ENCODE results near the gene PARN.
"Not testable (repeated sequence)": the region's sequence is repeated elsewhere in the genome, so short reads cannot be mapped to it uniquely, and the experiment has no call there.

PARN gene

DNA sequence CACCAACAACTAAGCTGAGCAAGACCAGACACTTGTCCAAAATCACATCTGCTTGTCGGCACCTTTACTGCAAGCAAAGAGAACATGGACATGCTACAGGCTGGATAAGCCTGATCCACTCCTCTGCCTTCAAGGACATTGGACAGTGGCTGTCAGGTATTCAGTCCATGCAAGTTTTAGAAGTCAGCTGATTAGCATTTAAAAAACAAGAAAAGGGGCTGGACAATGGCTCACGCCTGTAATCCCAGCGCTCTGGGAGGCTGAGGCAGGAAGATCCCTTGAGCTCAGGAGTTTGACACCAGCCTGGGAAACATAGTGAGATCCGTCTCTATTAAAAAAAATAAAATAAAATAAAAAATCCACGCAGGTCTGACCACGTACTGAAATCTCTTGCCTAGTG is 20.3 kb downstream of the PARN start:
- Mint-ChIP-seq H3K36me3 (ENCODE audit: low read depth) (peaks cover 62% of the 10 kb centered on the region), H3K4me3 (no peak overlapping the region), H3K27ac (no peak overlapping the region), H3K9me3 (no peaks in the 10 kb centered on the region), H3K4me1 (ENCODE audit: low read depth) (no peaks in the 10 kb centered on the region), H3K27me3 (no peaks in the 10 kb centered on the region)

DNA sequence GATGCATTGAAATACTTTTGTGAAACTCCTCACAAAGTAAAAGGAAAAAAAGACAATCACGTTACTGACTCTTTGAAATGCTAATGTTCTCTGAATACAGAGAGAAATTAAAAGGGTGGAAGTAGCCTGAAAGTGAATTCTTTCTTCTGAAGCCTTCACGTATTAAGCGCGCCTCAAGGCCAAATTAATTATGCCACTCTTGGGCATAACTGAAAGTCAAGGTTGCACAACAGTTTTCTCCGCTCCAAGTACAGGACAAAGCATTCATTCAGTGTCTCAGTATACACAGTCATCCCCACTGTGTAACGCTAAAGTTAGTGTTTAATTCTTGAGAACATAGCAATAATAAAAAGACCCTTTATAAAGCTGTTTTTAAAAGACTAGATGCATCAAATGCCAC is 21.5 kb downstream of the PARN start:
- Mint-ChIP-seq H3K36me3 (ENCODE audit: low read depth) (peaks cover 60% of the 10 kb centered on the region), H3K27me3 (no peaks in the 10 kb centered on the region), H3K4me1 (ENCODE audit: low read depth) (no peaks in the 10 kb centered on the region), H3K9me3 (no peaks in the 10 kb centered on the region), H3K27ac (no peak overlapping the region), H3K4me3 (no peak overlapping the region)

DNA sequence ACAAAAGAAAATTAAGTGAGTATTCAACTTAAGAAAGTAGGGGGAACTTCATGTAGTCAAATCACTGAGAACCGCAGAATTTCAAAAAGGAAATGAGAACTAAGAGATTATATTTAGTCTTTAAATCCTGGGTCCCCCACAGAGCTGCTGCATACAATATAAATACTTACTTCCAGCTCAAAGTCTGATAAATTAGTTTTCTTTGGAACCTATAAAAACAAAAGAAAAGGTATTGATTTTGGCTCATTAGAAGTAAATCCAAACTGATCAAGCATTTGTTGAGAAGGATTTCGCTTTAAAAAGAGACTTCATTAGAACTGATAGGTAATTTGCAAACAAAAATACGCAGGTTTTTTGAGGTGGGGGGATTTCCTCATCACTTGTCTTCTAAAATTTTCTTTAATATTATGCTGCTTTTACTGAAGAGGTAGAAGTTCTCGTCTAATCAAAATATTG is 21.9 kb downstream of the PARN start:
- H3K4me1 Mint-ChIP-seq (ENCODE audit: low read depth), result no peaks in the 10 kb centered on the region
- H3K9me3 Mint-ChIP-seq, result no peaks in the 10 kb centered on the region
- no peaks in the 10 kb centered on the region for H3K27me3 Mint-ChIP-seq
- peaks cover 60% of the 10 kb centered on the region for H3K36me3 Mint-ChIP-seq (ENCODE audit: low read depth)
- no peak overlapping the region for H3K4me3 Mint-ChIP-seq
- H3K27ac Mint-ChIP-seq, result no peak overlapping the region

DNA sequence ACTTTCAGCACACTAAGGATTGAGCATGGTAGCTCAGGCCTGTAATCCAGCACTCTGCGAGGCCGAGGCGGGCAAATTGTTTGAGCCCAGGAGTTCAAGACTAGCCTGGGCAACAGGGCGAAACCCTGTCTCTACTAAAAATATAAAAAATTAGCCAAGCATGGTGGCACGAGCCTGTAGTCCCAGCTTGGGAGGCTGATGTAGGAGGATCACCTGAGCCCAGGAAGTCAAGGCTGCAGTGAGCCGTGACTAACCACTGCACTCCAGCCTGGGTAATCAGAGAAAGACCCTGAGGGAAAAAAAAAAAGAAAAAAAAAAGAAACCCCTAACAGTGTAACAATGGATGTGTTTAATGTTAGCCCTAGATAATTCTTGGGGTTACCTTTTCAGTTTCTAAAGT is 24.0 kb downstream of the PARN start:
- Mint-ChIP-seq H3K4me3 (no peak overlapping the region), H3K27ac (no peak overlapping the region), H3K9me3 (no peaks in the 10 kb centered on the region), H3K27me3 (no peaks in the 10 kb centered on the region), H3K4me1 (ENCODE audit: low read depth) (no peaks in the 10 kb centered on the region), H3K36me3 (ENCODE audit: low read depth) (peaks cover 74% of the 10 kb centered on the region)

DNA sequence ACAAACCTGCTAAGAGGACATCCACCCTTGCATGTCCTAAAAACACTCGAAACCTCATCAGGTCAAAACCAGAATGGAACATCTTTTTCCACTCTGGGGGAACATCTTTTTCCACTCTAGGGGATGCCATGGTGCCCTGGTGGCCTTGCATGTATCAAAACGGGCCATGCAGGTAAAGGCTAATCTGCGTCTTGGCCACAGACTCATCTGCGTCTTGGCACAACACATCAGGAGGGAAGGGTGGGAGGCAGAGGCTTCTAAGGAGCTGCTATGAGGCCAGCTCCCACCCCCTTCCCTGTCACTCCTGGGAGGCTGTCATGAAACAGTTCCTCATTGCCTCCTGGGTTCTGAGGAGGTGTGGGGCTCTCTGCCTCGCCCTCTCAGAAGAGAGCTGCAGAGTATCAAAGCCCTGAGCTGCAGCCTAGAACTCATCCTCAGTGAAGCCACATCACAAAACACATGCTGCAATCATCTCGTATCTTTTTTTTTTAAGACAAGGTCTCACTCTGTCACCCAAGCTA is 27.6 kb downstream of the PARN start:
- no peaks in the 10 kb centered on the region for H3K4me1 Mint-ChIP-seq (ENCODE audit: low read depth)
- H3K4me3 Mint-ChIP-seq, result no peak overlapping the region
- H3K27me3 Mint-ChIP-seq, result no peaks in the 10 kb centered on the region
- H3K9me3 Mint-ChIP-seq, result no peaks in the 10 kb centered on the region
- H3K36me3 Mint-ChIP-seq (ENCODE audit: low read depth), result peaks cover 73% of the 10 kb centered on the region
- peak overlapping the region; percentile 23 for H3K27ac Mint-ChIP-seq

DNA sequence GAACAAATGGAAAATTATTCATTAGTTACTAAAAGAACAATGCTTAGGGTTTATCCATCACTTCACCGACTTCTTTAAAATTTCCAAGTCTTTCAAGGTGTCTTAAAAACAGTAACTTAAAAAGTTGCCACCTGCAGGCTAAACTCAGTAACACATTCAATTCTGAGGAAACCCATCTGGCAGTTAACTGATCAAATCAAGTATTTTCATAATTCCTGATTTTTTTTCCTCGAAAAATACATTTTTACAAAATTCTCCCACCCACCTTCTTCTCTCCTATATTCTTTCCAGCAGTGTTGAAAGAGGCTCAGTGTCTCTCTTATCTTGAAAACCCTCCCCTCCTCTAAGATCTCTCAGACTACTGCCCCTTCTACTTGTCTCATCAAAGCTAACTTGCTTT is 29.9 kb downstream of the PARN start:
- Mint-ChIP-seq H3K36me3 (ENCODE audit: low read depth) (peaks cover 65% of the 10 kb centered on the region), H3K27ac (no peak overlapping the region), H3K4me3 (no peak overlapping the region), H3K4me1 (ENCODE audit: low read depth) (no peaks in the 10 kb centered on the region), H3K27me3 (no peaks in the 10 kb centered on the region), H3K9me3 (no peaks in the 10 kb centered on the region)

DNA sequence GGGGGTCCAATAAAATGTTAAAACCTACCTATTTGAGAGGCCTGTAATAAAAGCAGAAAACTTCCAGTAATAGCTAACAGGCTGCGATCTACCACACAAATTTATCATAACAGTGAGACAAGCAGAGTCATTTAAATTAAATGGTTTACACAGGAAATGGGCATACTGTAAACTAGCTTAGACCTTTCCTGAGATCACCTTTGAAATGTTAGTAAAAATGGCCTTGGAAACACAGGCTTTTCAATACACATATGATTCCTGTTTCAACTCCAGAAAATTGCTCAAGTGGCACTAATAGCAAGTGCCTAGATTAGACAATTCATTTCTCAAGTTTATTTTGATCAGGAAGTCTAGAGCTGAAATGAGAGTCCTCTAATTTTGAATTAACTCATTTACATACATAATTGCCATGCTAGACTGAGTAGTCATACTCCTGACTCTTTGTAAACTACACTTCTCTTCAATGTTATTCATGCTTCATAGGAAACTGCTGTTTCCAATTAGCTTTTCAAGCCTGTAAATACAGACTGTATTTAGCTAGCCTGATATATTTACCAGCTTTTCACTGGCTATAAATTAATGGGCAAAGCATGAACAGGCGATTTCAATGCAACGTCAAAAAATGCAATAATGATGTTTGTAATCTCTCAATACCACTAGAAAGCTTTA is 43.3 kb downstream of the PARN start:
- H3K27ac Mint-ChIP-seq, result no peak overlapping the region
- no peaks in the 10 kb centered on the region for H3K4me1 Mint-ChIP-seq (ENCODE audit: low read depth)
- H3K4me3 Mint-ChIP-seq, result no peak overlapping the region
- peaks cover 69% of the 10 kb centered on the region for H3K36me3 Mint-ChIP-seq (ENCODE audit: low read depth)
- no peaks in the 10 kb centered on the region for H3K9me3 Mint-ChIP-seq
- H3K27me3 Mint-ChIP-seq, result no peaks in the 10 kb centered on the region

DNA sequence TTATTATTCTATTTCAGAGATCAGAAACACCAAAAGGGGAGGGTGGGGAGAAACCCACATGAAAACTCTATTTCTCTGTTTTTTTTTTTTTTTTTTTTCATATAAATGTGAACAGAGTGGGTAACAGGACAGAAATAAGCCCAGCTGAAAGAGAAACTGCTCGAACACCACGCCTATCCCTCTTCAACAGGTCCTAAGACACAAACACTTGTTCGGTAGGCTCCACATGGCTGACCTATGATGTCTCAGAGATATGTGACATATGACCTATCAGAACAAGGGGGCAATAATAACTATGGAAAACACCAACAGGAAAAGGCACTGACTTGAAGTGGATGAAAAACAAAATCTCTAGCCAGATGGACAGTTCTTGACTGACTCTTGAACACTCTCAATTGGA is 44.8 kb downstream of the PARN start:
- Mint-ChIP-seq H3K36me3 (ENCODE audit: low read depth) (peaks cover 70% of the 10 kb centered on the region), H3K27ac (no peak overlapping the region), H3K27me3 (no peaks in the 10 kb centered on the region), H3K4me3 (no peak overlapping the region), H3K4me1 (ENCODE audit: low read depth) (no peaks in the 10 kb centered on the region), H3K9me3 (no peaks in the 10 kb centered on the region)

DNA sequence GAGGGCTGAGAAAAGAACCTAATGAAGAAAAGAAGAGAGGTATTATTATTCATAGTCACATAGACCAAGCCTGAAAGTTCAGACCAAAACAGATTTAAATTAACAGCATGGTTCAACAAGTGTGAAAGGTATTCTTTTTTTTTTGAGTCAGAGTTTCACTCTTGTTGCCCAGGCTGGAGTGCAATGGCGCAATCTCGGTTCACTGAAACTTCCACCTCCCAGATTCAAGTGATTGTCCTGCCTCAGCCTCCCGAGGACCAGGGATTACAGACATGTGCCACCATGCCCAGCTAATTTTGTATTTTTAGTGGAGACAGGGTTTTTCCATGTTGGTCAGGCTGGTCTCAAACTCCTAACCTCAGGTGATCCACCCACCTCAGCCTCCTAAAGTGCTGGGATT is 49.1 kb downstream of the PARN start:
- not testable (repeated sequence) for H3K4me1 Mint-ChIP-seq (ENCODE audit: low read depth); H3K27ac Mint-ChIP-seq; H3K27me3 Mint-ChIP-seq; H3K4me3 Mint-ChIP-seq; H3K9me3 Mint-ChIP-seq
- H3K36me3 Mint-ChIP-seq (ENCODE audit: low read depth), result peaks cover 73% of the 10 kb centered on the region

DNA sequence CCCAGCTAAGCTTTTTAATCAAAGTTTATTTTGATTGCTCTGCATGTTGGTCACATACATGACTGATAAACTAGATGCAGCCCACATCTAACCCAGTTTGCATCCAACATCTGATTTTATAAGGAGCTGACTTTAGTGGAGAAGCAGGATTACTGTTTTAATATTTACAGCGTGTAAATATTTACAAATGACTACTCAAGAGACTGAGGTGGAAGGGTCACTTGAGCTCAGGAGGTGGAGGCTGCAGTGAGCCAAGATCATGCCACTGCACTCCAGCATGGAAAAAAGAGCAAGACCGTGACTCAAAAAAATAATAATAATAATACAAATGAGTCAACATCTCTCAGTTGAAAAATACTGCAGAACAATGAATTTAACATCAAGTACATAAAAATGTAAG is 50.8 kb downstream of the PARN start:
- H3K4me3 Mint-ChIP-seq, result no peak overlapping the region
- peaks cover 78% of the 10 kb centered on the region for H3K36me3 Mint-ChIP-seq (ENCODE audit: low read depth)
- no peak overlapping the region for H3K27ac Mint-ChIP-seq
- no peaks in the 10 kb centered on the region for H3K27me3 Mint-ChIP-seq
- no peaks in the 10 kb centered on the region for H3K9me3 Mint-ChIP-seq
- no peaks in the 10 kb centered on the region for H3K4me1 Mint-ChIP-seq (ENCODE audit: low read depth)

DNA sequence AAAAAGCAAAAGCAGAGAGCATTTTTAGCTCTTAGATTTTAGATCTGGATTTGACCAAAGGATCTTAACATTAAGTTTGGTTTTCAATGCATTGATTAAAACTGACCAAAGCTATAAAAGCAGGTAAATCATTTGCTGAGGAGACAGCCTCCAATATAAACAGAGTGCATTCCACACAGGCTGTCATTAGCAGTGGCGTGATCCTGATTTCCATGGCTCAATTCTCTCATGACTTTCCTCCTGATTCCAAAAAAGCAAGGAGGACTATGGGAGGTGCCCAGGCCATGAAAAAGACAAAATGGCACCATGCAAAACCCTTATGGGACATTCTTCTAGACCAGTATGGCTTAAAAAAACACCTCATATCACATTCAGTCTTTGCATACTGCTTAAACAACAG is 53.5 kb downstream of the PARN start:
- H3K9me3 Mint-ChIP-seq, result no peaks in the 10 kb centered on the region
- H3K4me1 Mint-ChIP-seq (ENCODE audit: low read depth), result no peaks in the 10 kb centered on the region
- H3K36me3 Mint-ChIP-seq (ENCODE audit: low read depth), result peaks cover 78% of the 10 kb centered on the region

DNA sequence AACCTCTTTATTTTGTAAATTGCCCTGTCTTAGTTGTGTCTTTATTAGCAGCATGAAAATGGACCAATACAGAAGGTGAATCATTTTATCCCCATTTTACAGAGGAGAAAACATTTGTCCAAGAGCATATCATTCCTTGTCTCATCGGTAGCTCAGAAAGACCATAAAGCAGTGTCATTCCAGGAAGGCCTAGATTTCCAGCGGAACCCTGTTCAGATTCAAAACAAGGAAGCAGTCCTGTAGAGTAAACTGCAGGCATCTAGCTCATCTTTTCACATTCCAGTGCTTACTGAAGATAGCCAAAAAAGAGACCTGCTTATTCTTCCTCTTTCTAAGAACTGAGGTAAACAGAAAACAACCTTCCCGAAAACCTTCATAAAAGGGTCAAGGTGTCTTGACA is 54.0 kb downstream of the PARN start:
- Mint-ChIP-seq H3K4me3 (no peak overlapping the region), H3K36me3 (ENCODE audit: low read depth) (peaks cover 78% of the 10 kb centered on the region), H3K4me1 (ENCODE audit: low read depth) (no peaks in the 10 kb centered on the region), H3K27ac (no peak overlapping the region), H3K27me3 (no peaks in the 10 kb centered on the region), H3K9me3 (no peaks in the 10 kb centered on the region)

More for the DNA sequence above, 53.5 kb downstream of the PARN start:
- Mint-ChIP-seq H3K27ac (no peak overlapping the region), H3K27me3 (no peaks in the 10 kb centered on the region), H3K4me3 (no peak overlapping the region)

DNA sequence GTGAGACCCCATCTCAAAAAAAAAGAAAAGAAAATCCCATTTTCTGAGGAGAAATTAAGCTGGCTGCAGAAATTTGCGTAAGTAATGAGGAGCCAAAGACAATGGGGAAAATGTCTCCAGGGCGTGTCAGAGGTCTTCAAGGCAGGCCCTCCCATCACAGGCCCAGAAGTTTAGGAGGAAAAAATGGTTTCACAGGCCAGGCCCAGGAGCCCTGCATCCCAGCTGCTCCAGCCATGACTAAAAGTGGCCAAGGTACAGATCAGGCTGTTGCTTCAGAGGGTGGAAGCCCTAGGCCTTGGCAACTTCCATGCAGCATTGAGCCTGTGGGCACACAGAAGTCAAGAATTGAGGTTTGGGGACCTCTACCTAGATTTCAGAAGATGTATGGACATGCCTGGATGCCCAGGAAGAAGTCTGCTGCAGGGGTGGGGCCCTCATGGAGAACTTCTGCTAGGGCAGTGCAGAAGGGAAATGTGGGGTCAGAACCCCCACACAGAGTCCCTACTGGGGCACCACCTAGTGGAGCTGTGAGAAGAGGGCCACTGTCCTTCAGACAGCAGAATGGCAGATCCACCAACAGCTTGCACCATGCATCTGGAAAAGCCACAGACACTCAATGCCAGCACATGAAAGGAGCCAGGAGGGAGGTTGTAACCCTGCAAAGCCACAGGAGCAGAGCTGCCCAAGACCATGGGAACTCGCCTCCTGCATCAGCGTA is 55.2 kb downstream of the PARN start:
- not testable (repeated sequence) for H3K4me1 Mint-ChIP-seq (ENCODE audit: low read depth); H3K27me3 Mint-ChIP-seq; H3K9me3 Mint-ChIP-seq; H3K4me3 Mint-ChIP-seq; H3K27ac Mint-ChIP-seq
- peaks cover 70% of the 10 kb centered on the region for H3K36me3 Mint-ChIP-seq (ENCODE audit: low read depth)

DNA sequence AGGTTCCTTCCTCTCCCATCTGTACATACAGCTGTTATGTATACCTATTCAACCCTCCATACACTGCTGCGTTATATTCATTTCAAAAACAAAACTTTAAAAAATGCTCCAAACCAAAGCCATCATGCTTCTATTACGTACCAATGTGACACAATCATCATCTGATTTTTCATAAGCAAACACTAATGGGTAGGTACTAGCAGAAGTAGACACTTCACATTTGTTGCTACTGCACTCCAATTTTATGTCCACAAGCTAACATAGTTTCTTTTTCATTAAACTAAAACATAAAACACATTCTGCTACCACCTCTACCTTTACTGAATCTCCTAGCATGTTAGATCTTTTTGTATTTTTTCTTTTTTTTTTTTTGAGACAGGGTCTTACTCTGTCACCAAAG is 57.5 kb downstream of the PARN start:
- H3K27me3 Mint-ChIP-seq, result no peaks in the 10 kb centered on the region
- no peak overlapping the region for H3K4me3 Mint-ChIP-seq
- no peak overlapping the region for H3K27ac Mint-ChIP-seq
- H3K36me3 Mint-ChIP-seq (ENCODE audit: low read depth), result peaks cover 60% of the 10 kb centered on the region
- H3K9me3 Mint-ChIP-seq, result no peaks in the 10 kb centered on the region
- H3K4me1 Mint-ChIP-seq (ENCODE audit: low read depth), result no peaks in the 10 kb centered on the region

DNA sequence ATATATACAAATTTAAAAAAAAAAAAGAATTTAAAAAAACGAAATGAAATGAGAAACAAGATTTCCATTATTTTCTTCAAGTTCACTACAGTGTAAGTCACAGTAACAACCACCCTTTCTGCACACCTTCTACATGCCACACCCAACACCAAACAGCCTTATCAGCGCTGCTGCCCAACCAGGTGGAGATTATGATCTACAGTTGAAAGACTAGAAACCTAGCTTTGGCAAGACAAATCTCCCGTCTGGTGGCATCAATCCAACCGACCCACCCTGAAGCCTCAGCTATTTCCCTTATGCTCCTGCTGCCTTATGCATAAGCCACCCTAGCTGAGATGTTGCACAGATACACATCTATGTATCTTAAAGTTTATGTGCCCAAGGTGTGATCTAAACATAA is 60.8 kb downstream of the PARN start:
- no peak overlapping the region for H3K4me3 Mint-ChIP-seq
- H3K27me3 Mint-ChIP-seq, result no peaks in the 10 kb centered on the region
- no peak overlapping the region for H3K27ac Mint-ChIP-seq
- no peaks in the 10 kb centered on the region for H3K4me1 Mint-ChIP-seq (ENCODE audit: low read depth)
- H3K9me3 Mint-ChIP-seq, result no peaks in the 10 kb centered on the region
- peaks cover 34% of the 10 kb centered on the region for H3K36me3 Mint-ChIP-seq (ENCODE audit: low read depth)

DNA sequence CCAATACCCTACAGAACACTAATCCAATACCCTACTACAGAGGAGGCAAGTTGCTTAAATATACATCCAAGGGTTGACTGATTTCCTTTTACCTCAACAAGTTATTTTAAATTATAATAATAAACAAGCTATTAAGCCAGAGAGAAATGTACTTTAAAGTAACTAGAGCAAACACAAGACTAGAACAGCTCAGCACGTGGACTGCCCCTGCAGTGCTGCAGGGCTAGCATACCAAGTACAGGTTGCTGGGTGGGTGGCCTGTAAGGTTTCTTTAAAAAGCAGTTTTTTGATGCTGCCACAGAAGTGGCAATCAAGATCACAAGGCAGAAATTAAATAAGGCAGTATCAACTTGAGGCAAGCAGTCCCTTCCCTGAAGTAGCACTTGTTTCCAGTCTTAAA is 63.5 kb downstream of the PARN start:
- Mint-ChIP-seq H3K4me3 (no peak overlapping the region), H3K27me3 (no peaks in the 10 kb centered on the region), H3K36me3 (ENCODE audit: low read depth) (peaks cover 16% of the 10 kb centered on the region), H3K9me3 (no peaks in the 10 kb centered on the region), H3K4me1 (ENCODE audit: low read depth) (no peaks in the 10 kb centered on the region), H3K27ac (no peak overlapping the region)

Data from stimulated activated naive CD8-positive, alpha-beta T cell treated with anti-CD3 and anti-CD28 coated beads, Interleukin-15, Interleukin-2, amounts not matched to agents 100 ng/mL and 50 ng/mL, for 24 hours (primary cell).